Heart left ventricle (tissue), 16 donors: ENCODE results near the gene MAZ. TPM values are rescaled to one million over a fixed set of nuclear protein-coding genes. Genes with fewer than 3 reads are reported as not detected.

Experiments used
- ATAC-seq, 4 donors: fragments of 200-7000 bp; cut with Tn5 transposase; one replicate each; pipeline ENCODE4 v1.9.1; 2020 to 2022; ENCODE audit warnings: moderate library complexity in 4 of 4, mild to moderate bottlenecking in 3 of 4, moderate number of reproducible peaks in 1 of 4
- DNase-seq, 5 donors: peaks; one replicate each; pipeline ENCODE4 v3.0.0-alpha.2; 2020
- H3K27ac ChIP-seq, 12 donors: fragments of 200-600 bp; sonication (generic) in 4 of 12; one replicate each; pipeline versions ENCODE4 v1.5.0 to v1.8.0; 2016 to 2022; ENCODE audit warnings: mild to moderate bottlenecking in 2 of 12
- H3K27me3 ChIP-seq, 9 donors: fragments of 200-600 bp; sonication (generic) in 2 of 9; one replicate each; pipeline versions ENCODE4 v1.5.1 to v1.8.0; 2016 to 2022; ENCODE audit warnings: mild to moderate bottlenecking in 3 of 9
- H3K36me3 ChIP-seq, 9 donors: fragments of 200-600 bp; sonication (generic) in 2 of 9; one replicate each; pipeline versions ENCODE4 v1.5.0 to v1.8.0; 2018 to 2022; ENCODE audit warnings: mild to moderate bottlenecking in 2 of 9
- H3K4me1 ChIP-seq, 12 donors: fragments of 200-600 bp; sonication (generic) in 4 of 12; one replicate each; pipeline versions ENCODE4 v1.5.0 to v1.8.0; 2016 to 2022; ENCODE audit warnings: mild to moderate bottlenecking in 3 of 12
- H3K4me3 ChIP-seq, 12 donors: fragments of 200-600 bp; sonication (generic) in 4 of 12; one replicate each; pipeline versions ENCODE4 v1.5.0 to v1.8.0; 2017 to 2022; ENCODE audit warnings: mild to moderate bottlenecking in 9 of 12, moderate library complexity in 4 of 12
- H3K9me3 ChIP-seq, 12 donors: fragments of 200-600 bp; sonication (generic) in 4 of 12; one replicate each; pipeline versions ENCODE4 v1.5.0 to v1.8.0; 2016 to 2022; ENCODE audit warnings: mild to moderate bottlenecking in 1 of 12
- POLR2A ChIP-seq, 2 donors: fragments of 450-650 bp; IDR thresholded peaks; one replicate each; pipeline ENCODE4 v1.6.1; 2017; ENCODE audit warnings: antibody characterized with exemption in 2 of 2, mild to moderate bottlenecking in 2 of 2, moderate library complexity in 2 of 2
- WGBS, 4 donors: extraction: QIAGEN DNeasy Blood & Tissue Kit in 2 of 4; methylation state at CpG; one replicate each; pipeline versions ENCODE4 v1.1.5 to v1.1.7; 2013 to 2018; 5-methylcytosine and 5-hydroxymethylcytosine counted together
- intact Hi-C, 10 donors: fragments of 100-400 bp; cut with DNase I; formaldehyde crosslinking; loops; one replicate each; pipeline versions ENCODE4 v1.11.1 to v1.14.2; 2022
- polyA plus RNA-seq, 2 donors: library from polyadenylated mRNA; stranded (reverse); fragments of 200-250 nt; gene quantifications; one replicate each; pipeline ENCODE4 v1.2.3, GENCODE V29; 2013
- total RNA-seq, 9 donors: library from RNA; depleted of rRNA in 2 of 9; stranded (reverse); fragments of >200 nt in 2 of 9; fragmentation: NEBNext Ultra II Directional in 3 of 9; extraction: Animal tissue kit (Norgen Biotek cat#: 25700) in 3 of 9; gene quantifications; one replicate each; pipeline versions ENCODE4 v1.1.0 to v1.2.4, GENCODE V29; 2016 to 2023
- TF ChIP-seq, protein P1 (sequence below), 12 donors: fragments of 200-600 bp; sonication (generic) in 4 of 12; IDR thresholded peaks; one replicate each; pipeline versions ENCODE4 v1.5.0 to v1.8.0; 2018 to 2022; ENCODE audit warnings: antibody characterized with exemption in 12 of 12, mild to moderate bottlenecking in 5 of 12
- donor health status: ischemic (EF 13 %, LVEDD 7.1; RV severe dilation, severe dysfunction).
- donor health status: healthy with polysubstance abuse.
- donor health status: DM: no; HTN: yes; CAD: no.
- donor health status: DM: no; HTN: no; CAD: no.
- donor health status: ischemic (EF 25% LVEDD 6.9; RV normal size, moderate dysfunction).
- donor health status: ischemic (EF 25% LVEDD 5.7; RV mildly dilated, moderate dysfunction).
- donor health status: healthy.
- donor health status: DM: yes; HTN: yes; CAD: no.
- donor health status: ischemic (EF 35%, LVEDD 5.7; RV mildly dilated, moderate dysfunction).
- donor health status: nonischemic (EF 11% LVEDD 7.7; RV severe dilation, severe dysfunction).
- donor health status: DM: yes; HTN: yes; CAD: no.
- donor health status: PGD.
- donor health status: ischemic (EF 29% LVEDD 5.4; RV normal size, mild dysfunction).
- donor health status: nonischemic (EF 23%, LVEDD 6.1; RV moderate dilation, normal function).

The MAZ gene
- total and polyA plus RNA-seq, 11 donors = 58.9 to 188 (median 74.0) TPM

GRCh38 chr16:29812754-29813643, 6.7 kb downstream of the MAZ start:
- Histone ChIP-seq H3K36me3 (peaks cover 0 to 27% (median 18%) of the 10 kb centered on the region in 9 donors), H3K27ac (peak overlapping the region in 10 of 12 donors; percentile 82 to 99 (median 92)), H3K27me3 (peaks cover 0 to 4% (median 0%) of the 10 kb centered on the region in 9 donors), H3K4me1 (peaks cover 6 to 81% (median 68%) of the 10 kb centered on the region in 12 donors), H3K9me3 (no peaks in the 10 kb centered on the region), H3K4me3 (peak overlapping the region; percentile 26 to 73 (median 62))
- intact Hi-C loops = loop anchor here in 5 of 10 donors (5.0 to 10.0 kb wide), 5 partner anchors 34 to 192 kb away; partner anchors contain the start of genes HIRIP3 (in 1 of the 5) and INO80E (in 1 of the 5)
- no peak for ATAC-seq
- WGBS, 4 donors = 69 to 79% (median 77%) methylated on average over 8 to 9 of the region's 9 CpGs
- TF ChIP-seq POLR2A (IDR thresholded peaks at IDR 0.05) = no peak
- TF ChIP-seq, protein P1, sequence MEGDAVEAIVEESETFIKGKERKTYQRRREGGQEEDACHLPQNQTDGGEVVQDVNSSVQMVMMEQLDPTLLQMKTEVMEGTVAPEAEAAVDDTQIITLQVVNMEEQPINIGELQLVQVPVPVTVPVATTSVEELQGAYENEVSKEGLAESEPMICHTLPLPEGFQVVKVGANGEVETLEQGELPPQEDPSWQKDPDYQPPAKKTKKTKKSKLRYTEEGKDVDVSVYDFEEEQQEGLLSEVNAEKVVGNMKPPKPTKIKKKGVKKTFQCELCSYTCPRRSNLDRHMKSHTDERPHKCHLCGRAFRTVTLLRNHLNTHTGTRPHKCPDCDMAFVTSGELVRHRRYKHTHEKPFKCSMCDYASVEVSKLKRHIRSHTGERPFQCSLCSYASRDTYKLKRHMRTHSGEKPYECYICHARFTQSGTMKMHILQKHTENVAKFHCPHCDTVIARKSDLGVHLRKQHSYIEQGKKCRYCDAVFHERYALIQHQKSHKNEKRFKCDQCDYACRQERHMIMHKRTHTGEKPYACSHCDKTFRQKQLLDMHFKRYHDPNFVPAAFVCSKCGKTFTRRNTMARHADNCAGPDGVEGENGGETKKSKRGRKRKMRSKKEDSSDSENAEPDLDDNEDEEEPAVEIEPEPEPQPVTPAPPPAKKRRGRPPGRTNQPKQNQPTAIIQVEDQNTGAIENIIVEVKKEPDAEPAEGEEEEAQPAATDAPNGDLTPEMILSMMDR (IDR thresholded peaks at IDR 0.05) = no peak
- DNase-seq = no peak

GRCh38 chr16:29813644-29814562, 7.6 kb downstream of the MAZ start:
- peaks cover 6 to 76% (median 60%) of the 10 kb centered on the region in 12 donors for H3K4me1 ChIP-seq
- H3K27me3 ChIP-seq = peaks cover 0 to 4% (median 0%) of the 10 kb centered on the region in 9 donors
- intact Hi-C loops = loop anchor here in 5 of 10 donors (5.0 to 10.0 kb wide), 5 partner anchors 33 to 191 kb away; partner anchors contain the start of genes HIRIP3 (in 1 of the 5) and INO80E (in 1 of the 5)
- no peak overlapping the region for H3K4me3 ChIP-seq
- no peaks in the 10 kb centered on the region for H3K9me3 ChIP-seq
- no peak for ATAC-seq
- peak overlapping the region in 3 of 12 donors; percentile 10 to 97 (median 92) for H3K27ac ChIP-seq
- WGBS, 4 donors = 75 to 78% (median 76%) methylated on average over 23 to 24 of the region's 24 CpGs
- H3K36me3 ChIP-seq = peaks cover 0 to 29% (median 21%) of the 10 kb centered on the region in 9 donors
- DNase-seq = no peak
- no peak for TF ChIP-seq POLR2A (IDR thresholded peaks at IDR 0.05)
- TF ChIP-seq, protein P1 (IDR thresholded peaks at IDR 0.05) = no peak

- DNase-seq (no peak), ATAC-seq (no peak)
- H3K4me1 ChIP-seq = peaks cover 6 to 76% (median 55%) of the 10 kb centered on the region in 12 donors
- H3K27me3 ChIP-seq = peaks cover 0 to 4% (median 0%) of the 10 kb centered on the region in 9 donors
- intact Hi-C loops = loop anchor here in 5 of 10 donors (5.0 to 10.0 kb wide), 5 partner anchors 33 to 190 kb away; partner anchors contain the start of genes HIRIP3 (in 1 of the 5) and INO80E (in 1 of the 5)
- TF ChIP-seq, protein P1 (IDR thresholded peaks at IDR 0.05) = no peak
- TF ChIP-seq POLR2A (IDR thresholded peaks at IDR 0.05) = no peak
- H3K4me3 ChIP-seq = peak overlapping the region in 4 of 12 donors; percentile 67 to 91 (median 74)
- WGBS, 4 donors = 80 to 91% (median 89%) methylated on average over 5 of the region's 5 CpGs
- peak overlapping the region in 5 of 12 donors; percentile 90 to 97 (median 96) for H3K27ac ChIP-seq
- peaks cover 0 to 28% (median 20%) of the 10 kb centered on the region in 9 donors for H3K36me3 ChIP-seq
- H3K9me3 ChIP-seq = no peaks in the 10 kb centered on the region
Measured at GRCh38 chr16:29814592-29814991, 8.3 kb downstream of the MAZ start.
